GM19324 (cell line): ENCODE results near the gene MCTP1.

Experiments
- ATAC-seq: cut with Tn5 transposase; IDR thresholded peaks from one replicate; pipeline ENCODE4 v1.9.1; 2021; ENCODE audit warnings: mild to moderate bottlenecking, moderate library complexity; ENCODE audit not compliant: unreplicated experiment, low FRiP score

The MCTP1 gene

GRCh38 chr5:95191330-95191729, 93.6 kb downstream of the MCTP1 start:
- peak; percentile 86 for ATAC-seq

DNA sequence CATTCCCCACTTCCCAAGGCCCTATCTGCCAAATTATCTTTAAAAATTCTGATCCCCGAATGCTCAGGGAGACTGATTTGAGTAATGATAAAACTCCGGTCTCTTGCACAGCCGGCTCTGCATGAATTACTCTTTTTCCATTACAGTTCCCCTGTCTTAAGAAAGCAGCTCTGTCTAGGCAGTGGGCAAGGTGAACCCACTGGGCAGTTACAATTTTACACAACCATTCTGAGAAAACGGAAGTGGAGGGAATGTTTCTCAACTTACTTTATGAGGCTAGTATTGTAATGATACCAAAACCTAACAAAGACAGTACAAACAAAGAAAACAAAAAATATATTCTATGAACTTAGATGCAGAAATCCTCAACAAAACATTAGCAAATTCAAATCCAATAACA, 100.0 kb downstream of the MCTP1 start:
- no peak for ATAC-seq

DNA sequence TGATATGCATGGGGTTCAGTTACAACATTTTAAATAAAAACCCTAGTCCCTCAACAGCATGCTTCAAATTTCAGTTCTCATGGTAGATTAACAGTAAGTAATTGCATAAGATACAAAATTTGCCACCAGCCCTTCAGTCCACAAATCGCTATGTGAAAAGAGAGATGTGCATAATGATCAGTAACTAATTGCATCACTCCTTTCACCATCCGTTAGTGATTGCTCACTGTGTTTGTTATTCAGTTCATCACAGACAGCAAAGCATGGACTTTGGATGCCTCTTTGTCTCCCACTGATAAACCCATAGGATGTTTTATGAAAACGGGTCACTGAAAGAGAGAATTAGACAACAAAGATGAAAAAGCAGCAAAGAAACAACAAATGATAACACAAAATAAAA, 103.2 kb downstream of the MCTP1 start:
- no peak for ATAC-seq

DNA sequence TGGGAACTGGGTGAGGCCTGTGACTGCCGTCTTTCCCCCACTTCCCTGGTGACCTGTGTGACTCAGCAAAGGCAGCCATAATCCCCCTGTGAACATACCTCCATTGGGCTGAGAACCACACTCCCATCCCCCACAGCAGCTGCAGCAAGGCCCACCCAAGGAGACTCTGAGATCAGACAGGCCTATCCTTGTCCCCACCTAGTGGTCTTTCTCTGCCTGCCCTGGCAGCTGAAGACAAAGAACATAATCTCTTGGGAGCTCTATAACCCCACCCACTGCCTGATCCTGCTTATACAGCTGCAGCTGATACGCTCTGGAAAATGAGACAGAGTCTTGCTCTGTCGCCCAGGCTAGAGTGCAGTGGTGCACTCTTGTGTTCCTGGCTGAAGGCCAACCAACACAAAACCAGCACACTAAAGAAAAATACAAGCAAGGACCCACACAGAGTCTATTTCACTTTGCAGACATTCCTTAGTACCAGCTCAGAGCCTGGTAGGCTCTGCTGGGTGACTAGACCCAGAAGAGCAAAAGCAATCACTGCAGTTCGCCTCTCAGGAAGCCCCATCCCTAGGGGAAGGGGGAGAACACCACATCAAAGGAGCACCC, 106.7 kb downstream of the MCTP1 start:
- ATAC-seq: no peak

DNA sequence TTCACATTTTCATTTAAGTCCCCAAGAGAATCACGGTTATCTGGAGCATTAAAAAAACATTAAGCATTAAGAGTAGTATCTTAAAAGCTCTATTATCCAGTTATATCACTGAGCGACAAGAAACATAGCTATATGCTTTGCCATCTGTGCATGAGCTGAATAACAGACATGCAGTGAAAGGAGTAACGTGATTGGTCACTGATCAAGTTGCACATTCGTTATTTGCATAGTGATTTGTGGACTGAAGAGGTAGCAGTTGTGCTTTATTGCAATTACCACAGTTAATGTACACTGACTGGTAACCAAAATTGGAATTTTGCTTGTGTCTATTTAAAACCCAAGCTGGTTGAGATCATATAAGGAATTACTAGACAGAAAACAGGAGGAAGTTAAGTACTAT, 107.4 kb downstream of the MCTP1 start:
- ATAC-seq: no peak

GRCh38 chr5:95175106-95175505, 109.8 kb downstream of the MCTP1 start:
- ATAC-seq: no peak

DNA sequence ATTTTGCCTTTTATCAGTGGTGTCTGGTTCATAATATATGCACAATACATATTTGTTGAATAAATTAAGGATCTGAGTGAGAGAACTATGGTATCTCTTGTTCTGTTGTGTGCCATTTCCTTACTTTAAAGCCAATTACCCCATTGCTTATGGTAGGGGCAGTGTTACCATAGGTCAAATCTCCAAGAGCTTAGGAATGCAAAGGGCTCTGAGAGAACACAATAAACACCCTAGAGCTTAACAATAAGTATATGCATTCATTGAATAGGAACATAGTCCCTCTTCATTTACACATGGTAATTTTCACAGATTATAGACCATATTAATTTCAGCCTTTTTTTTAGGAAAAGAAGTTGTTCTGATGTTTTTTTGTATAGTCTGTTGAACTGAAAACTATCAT, 112.2 kb downstream of the MCTP1 start:
- no peak for ATAC-seq

DNA sequence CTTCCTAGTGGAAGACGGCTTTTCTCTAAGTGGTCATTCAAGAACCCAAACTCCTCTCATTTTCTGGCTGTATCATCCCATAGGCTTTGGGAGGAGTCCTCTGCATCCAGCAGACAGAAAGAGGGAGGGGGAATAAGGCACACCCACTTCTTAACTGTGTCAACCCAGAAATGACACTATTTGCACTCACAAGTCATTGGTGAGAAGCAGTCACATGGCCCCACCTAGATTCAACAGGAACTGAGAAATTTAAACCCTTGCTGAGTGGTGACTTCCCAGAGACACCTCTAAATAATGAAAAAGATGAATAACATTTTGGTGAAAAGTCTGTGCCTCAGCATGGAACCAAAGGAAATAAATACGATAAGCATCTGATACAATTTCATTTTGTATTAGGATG, 120.0 kb downstream of the MCTP1 start:
- ATAC-seq: no peak

- ATAC-seq: no peak
Measured at GRCh38 chr5:95163079-95163478, 121.8 kb downstream of the MCTP1 start.

DNA sequence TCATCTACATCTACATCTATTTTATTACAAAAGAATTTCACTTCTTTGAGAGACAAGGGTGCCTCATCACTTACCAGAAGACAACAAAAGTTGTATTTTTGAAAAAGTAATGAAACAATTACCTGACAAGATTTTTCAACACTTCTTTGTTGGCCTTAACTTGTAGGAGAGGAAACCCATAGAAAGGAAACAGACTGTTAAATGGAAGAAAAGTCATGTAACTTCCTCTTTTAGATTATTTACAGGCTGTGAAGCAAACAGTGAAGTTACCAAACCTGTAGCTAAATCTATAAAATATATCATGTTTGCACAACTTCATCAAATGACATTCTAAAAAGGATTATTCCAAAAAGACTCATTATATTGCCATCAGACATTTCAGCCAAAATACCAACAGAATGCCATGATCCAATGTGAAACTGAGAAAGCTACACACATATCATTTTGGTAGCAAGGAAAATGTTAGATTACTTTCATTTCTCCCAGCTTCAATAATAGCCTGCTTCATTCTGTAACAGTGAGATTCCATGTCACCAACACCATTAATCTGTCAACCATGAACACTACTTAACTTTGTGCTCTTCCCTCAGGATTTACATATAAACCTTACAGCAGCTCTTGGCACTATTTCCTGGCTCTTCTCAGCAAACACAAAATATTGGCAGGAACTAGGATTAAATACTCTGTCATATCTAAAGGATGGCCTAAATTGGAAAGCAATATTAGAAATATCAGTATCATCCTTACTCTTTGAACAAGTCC, 122.5 kb downstream of the MCTP1 start:
- ATAC-seq: no peak

DNA sequence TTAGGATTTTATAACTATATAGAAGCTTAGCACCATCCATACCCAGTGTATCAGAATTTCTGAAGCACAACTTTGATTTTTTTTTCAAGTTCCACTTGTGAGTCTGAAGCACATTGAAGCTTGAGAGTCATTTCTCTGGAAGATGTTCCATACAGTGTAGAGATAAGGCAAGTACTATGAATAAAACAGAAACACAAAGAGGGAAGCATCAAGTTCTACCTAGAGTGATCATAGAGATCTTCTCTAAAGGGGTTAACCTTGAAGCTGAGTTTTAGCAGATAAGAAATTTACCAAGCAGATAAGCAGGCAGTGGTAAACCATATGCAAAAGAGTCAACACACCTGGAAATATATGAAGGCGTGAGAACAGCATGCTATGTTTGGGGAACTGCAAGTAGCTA, 125.3 kb downstream of the MCTP1 start:
- ATAC-seq: no peak

- ATAC-seq: no peak
Measured at GRCh38 chr5:95155888-95156287, 129.0 kb downstream of the MCTP1 start.

- no peak for ATAC-seq
Measured at GRCh38 chr5:95153511-95153910, 131.4 kb downstream of the MCTP1 start.

GRCh38 chr5:95152535-95152934, 132.4 kb downstream of the MCTP1 start:
- ATAC-seq: no peak

GRCh38 chr5:95152131-95152530, 132.8 kb downstream of the MCTP1 start:
- ATAC-seq: no peak

DNA sequence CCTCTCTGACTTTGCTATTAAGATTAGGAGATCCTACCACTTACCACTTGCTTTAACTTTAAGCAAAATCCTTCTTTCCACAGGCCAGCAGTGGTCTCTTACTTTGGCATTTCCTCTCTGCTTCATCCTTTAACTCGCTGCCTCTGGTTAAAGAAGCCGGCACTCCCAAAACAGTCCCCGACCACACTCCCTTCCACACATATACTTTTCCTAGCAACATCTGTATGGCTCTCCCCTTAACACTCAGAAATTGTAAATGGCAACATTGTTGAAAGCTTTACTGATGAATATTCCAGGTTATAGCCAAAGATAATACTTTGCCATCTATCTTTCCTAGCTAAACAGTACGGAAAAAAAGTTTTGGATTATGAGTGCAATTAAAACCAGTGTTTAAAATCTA, 133.2 kb downstream of the MCTP1 start:
- ATAC-seq: no peak

DNA sequence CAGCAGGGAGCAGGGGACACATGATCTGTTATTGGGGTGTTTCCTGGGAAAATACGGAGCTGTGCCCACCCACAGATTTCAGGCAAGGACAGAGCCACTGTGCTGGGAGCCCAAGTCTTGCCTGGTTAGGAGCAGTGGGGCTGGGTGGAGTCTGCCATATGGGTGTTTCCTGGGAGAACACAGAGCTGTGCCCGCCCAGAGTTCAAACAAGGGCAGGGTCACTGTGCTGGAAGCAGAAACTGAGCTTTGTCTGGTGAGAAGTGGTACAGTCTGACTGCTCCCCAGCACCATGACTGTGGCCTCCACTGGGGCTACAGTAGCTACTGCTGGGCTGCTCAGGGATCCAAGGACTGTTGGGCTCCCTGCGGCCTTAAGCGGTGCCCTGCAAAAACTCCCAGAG, 135.5 kb downstream of the MCTP1 start:
- ATAC-seq: no peak

DNA sequence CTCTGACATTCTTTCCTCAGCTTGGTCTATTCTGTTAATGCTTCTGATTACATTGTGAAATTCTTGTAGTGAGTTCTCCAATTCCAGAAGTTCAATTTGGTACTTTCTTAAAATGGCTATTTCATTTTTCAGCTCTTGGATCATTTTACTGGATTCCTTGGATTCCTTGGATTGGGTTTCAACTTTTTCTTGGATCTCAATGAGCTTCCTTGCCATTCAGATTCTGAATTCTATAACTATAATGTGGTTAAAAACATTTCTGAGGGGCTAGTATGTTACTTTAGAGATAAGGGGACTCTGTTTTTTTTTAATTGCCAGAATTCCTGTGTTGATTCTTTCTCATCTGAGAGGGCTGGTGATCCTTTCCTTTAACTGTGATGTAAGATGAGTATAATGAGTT, 136.4 kb downstream of the MCTP1 start:
- no peak for ATAC-seq

GRCh38 chr5:95143858-95144257, 141.0 kb downstream of the MCTP1 start:
- peak; percentile 54 for ATAC-seq

DNA sequence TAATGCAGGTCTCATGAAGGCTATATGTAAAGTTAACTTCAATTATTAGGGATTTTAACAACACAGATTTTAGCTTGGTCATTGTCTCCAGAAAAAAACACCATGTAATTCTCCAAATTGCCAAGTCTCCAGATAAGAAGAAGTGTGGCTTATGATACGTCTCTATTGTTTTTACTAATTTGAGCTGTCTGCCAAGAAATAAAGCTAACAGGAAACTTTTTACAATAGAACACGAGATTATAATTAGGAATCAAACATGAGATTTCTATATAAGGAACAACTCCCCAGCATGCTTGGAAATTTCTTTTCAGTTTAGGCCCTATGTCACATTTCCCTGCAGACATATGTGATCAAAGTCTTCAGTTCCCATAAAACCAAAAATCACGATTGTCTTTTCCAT, 142.7 kb downstream of the MCTP1 start:
- ATAC-seq: no peak

DNA sequence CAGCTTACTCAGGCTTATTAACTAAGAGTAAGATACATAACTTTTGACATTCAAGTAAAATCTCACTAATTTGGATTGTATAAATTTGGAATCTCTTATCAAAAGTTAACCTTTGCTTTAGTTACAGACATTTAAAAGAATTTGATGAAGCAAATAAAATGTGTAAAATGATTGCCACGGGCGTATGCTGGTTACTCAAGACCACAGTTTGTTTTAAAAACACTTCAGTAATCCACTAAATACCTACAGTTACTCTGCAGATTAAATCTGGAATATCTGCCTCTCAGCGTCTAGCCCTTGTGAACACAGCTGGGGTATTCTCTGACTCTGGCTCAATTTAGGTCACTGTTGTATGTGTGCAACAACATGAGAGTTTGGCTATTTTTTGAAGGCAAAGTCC, 143.8 kb downstream of the MCTP1 start:
- no peak for ATAC-seq

DNA sequence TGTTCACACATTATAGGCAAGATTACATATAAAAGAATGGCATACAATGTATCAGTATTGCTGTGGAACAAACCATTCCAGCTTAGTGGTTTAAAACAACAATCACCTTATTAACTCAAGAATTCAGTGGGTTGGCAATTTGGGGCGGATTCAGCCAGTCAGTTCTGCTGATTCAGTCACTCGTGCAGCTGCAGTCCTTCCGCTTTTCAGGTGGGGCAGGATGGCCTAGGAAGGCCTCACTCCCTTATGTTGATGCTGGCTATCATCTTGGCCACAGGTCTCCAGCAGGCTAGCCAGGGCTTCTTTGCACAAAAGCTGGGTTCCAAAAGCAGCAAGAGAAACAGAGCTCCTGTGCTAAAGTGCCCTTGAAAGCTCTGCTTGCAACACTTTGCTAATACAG, 150.6 kb downstream of the MCTP1 start:
- ATAC-seq: no peak
